ENCODE results near the gene MS4A6A. TPM values are rescaled to one million over a fixed set of nuclear protein-coding genes. Genes with fewer than 3 reads are reported as not detected.
"Not testable (repeated sequence)": the region's sequence is repeated elsewhere in the genome, so short reads cannot be mapped to it uniquely, and the experiment has no call there.

Gene MS4A6A
- polyA plus RNA-seq, 3 donors = 978 to 3,009 (median 2,353) TPM

- Histone ChIP-seq H3K9ac (ENCODE audit: insufficient read depth, low read length, poor library complexity, severe bottlenecking) (no peak overlapping the region), H3K4me3 (replicated peaks in 1 of 3; ENCODE audit: low read depth in 2 of 3, low read length in 3 of 3) (no peak overlapping the region), H3K79me2 (ENCODE audit: insufficient read depth, low read length) (no peaks in the 10 kb centered on the region), H4K20me1 (ENCODE audit: insufficient read depth, low read length) (no peaks in the 10 kb centered on the region), H3K27ac (ENCODE audit: low read depth in 1 of 2, low read length in 2 of 2) (no peak overlapping the region), H3K9me3 (replicated peaks in 1 of 2; ENCODE audit: control insufficient read depth in 1 of 2, insufficient read depth in 1 of 2, low read length in 2 of 2) (no peaks in the 10 kb centered on the region), H3K4me2 (replicated peaks; ENCODE audit: extremely low read depth, low read length, poor library complexity, severe bottlenecking) (no peak overlapping the region), H3K4me1 (ENCODE audit: control insufficient read depth in 1 of 2, insufficient read depth in 2 of 2, low read length in 2 of 2) (peaks cover 10 to 12% of the 10 kb centered on the region in 2 donors), H3K27me3 (ENCODE audit: control insufficient read depth in 2 of 2, insufficient read depth in 2 of 2, low read length in 2 of 2) (no peaks in the 10 kb centered on the region), H2AFZ (ENCODE audit: insufficient read depth, low read depth, low read length, poor library complexity, severe bottlenecking) (no peak overlapping the region), H3K36me3 (replicated peaks in 1 of 2; ENCODE audit: control insufficient read depth in 1 of 2, insufficient read depth in 2 of 2, low read length in 2 of 2) (peaks cover 6 to 46% of the 10 kb centered on the region in 2 donors)
- DNase-seq = no peak
- Mint-ChIP-seq H3K9me3 (peaks cover 0 to 2% (median 0%) of the 10 kb centered on the region in 7 donors), H3K36me3 (peaks cover 34 to 49% of the 10 kb centered on the region in 2 donors), H3K4me3 (no peak overlapping the region), H3K4me1 (peaks cover 12% of the 10 kb centered on the region), H3K27ac (no peak overlapping the region), H3K27me3 (ENCODE audit: low read depth in 3 of 3) (peaks cover 0 to 1% (median 0%) of the 10 kb centered on the region in 3 donors)
- TF ChIP-seq, protein P1, sequence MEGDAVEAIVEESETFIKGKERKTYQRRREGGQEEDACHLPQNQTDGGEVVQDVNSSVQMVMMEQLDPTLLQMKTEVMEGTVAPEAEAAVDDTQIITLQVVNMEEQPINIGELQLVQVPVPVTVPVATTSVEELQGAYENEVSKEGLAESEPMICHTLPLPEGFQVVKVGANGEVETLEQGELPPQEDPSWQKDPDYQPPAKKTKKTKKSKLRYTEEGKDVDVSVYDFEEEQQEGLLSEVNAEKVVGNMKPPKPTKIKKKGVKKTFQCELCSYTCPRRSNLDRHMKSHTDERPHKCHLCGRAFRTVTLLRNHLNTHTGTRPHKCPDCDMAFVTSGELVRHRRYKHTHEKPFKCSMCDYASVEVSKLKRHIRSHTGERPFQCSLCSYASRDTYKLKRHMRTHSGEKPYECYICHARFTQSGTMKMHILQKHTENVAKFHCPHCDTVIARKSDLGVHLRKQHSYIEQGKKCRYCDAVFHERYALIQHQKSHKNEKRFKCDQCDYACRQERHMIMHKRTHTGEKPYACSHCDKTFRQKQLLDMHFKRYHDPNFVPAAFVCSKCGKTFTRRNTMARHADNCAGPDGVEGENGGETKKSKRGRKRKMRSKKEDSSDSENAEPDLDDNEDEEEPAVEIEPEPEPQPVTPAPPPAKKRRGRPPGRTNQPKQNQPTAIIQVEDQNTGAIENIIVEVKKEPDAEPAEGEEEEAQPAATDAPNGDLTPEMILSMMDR (IDR thresholded peaks at IDR 0.05) = no peak
- WGBS (ENCODE audit: insufficient coverage) = 80% methylated on average over 1 of the region's 3 CpGs
- intact Hi-C loops (cut with micrococcal nuclease) = no loop called here
These were observed 24.2 kb downstream of the MS4A6A start for GRCh38 chr11:60158636-60159035.

DNA sequence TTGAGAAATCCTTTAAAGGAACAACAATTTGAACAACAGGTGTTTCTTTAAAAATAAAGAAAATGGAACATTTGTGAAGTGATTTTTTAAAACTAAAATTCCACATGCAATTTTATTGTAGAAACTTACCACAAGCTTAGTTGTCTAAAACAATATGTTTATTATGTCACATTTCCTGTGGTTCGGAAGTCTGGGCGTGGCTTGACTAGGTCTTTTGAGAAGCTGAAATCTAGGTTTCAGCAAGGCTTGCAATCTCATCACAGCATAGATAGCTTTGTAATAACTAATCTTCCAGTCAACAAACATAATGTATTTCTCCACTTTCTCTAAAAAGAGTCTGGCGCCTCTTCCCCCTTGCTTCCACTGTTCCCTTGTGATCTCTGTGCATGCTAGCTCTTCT lies 27.0 kb downstream of the MS4A6A start:
- Histone ChIP-seq H3K79me2 (ENCODE audit: insufficient read depth, low read length) (no peaks in the 10 kb centered on the region), H3K36me3 (replicated peaks in 1 of 2; ENCODE audit: control insufficient read depth in 1 of 2, insufficient read depth in 2 of 2, low read length in 2 of 2) (peaks cover 4 to 32% of the 10 kb centered on the region in 2 donors), H3K4me2 (replicated peaks; ENCODE audit: extremely low read depth, low read length, poor library complexity, severe bottlenecking) (peak overlapping the region; percentile 52), H3K9me3 (replicated peaks in 1 of 2; ENCODE audit: control insufficient read depth in 1 of 2, insufficient read depth in 1 of 2, low read length in 2 of 2) (no peaks in the 10 kb centered on the region), H3K9ac (ENCODE audit: insufficient read depth, low read length, poor library complexity, severe bottlenecking) (no peak overlapping the region), H3K4me3 (replicated peaks in 1 of 3; ENCODE audit: low read depth in 2 of 3, low read length in 3 of 3) (peak overlapping the region in 1 of 3 experiments; percentile 32), H2AFZ (ENCODE audit: insufficient read depth, low read depth, low read length, poor library complexity, severe bottlenecking) (peak overlapping the region; percentile 27), H3K27me3 (ENCODE audit: control insufficient read depth in 2 of 2, insufficient read depth in 2 of 2, low read length in 2 of 2) (no peaks in the 10 kb centered on the region), H4K20me1 (ENCODE audit: insufficient read depth, low read length) (no peaks in the 10 kb centered on the region), H3K27ac (ENCODE audit: low read depth in 1 of 2, low read length in 2 of 2) (peak overlapping the region in 1 of 2 donors; percentile 65), H3K4me1 (ENCODE audit: control insufficient read depth in 1 of 2, insufficient read depth in 2 of 2, low read length in 2 of 2) (peaks cover 10 to 12% of the 10 kb centered on the region in 2 donors)
- WGBS (ENCODE audit: insufficient coverage) = 56% methylated on average over 1 of the region's 3 CpGs
- no peaks in the 10 kb centered on the region for H3K27me3 Mint-ChIP-seq (ENCODE audit: low read depth in 3 of 3)
- TF ChIP-seq, protein P1 (IDR thresholded peaks at IDR 0.05) = no peak
- DNase-seq = peak in 1 of 3 donors; percentile 30
- H3K27ac Mint-ChIP-seq = peak overlapping the region in 5 of 7 donors; percentile 21 to 85 (median 55)
- peaks cover 18% of the 10 kb centered on the region for H3K4me1 Mint-ChIP-seq
- peaks cover 0 to 5% (median 0%) of the 10 kb centered on the region in 7 donors for H3K9me3 Mint-ChIP-seq
- peaks cover 23 to 33% of the 10 kb centered on the region in 2 donors for H3K36me3 Mint-ChIP-seq
- intact Hi-C loops (cut with micrococcal nuclease) = no loop called here
- H3K4me3 Mint-ChIP-seq = peak overlapping the region in 1 of 2 donors; percentile 46

- not testable (repeated sequence) for H3K27me3 Mint-ChIP-seq (ENCODE audit: low read depth in 3 of 3); H3K79me2 ChIP-seq (ENCODE audit: insufficient read depth, low read length)
These were observed 30.2 kb downstream of the MS4A6A start for GRCh38 chr11:60152727-60153126.

More at GRCh38 chr11:60152727-60153126, 30.2 kb downstream of the MS4A6A start:
- H3K9me3 ChIP-seq (replicated peaks in 1 of 2; ENCODE audit: control insufficient read depth in 1 of 2, insufficient read depth in 1 of 2, low read length in 2 of 2); H3K9ac ChIP-seq (ENCODE audit: insufficient read depth, low read length, poor library complexity, severe bottlenecking); H3K4me3 ChIP-seq (replicated peaks in 1 of 3; ENCODE audit: low read depth in 2 of 3, low read length in 3 of 3); H3K36me3 ChIP-seq (replicated peaks in 1 of 2; ENCODE audit: control insufficient read depth in 1 of 2, insufficient read depth in 2 of 2, low read length in 2 of 2); H4K20me1 ChIP-seq (ENCODE audit: insufficient read depth, low read length); H3K4me2 ChIP-seq (replicated peaks; ENCODE audit: extremely low read depth, low read length, poor library complexity, severe bottlenecking); H3K27ac Mint-ChIP-seq; DNase-seq; H2AFZ ChIP-seq (ENCODE audit: insufficient read depth, low read depth, low read length, poor library complexity, severe bottlenecking); H3K27me3 ChIP-seq (ENCODE audit: control insufficient read depth in 2 of 2, insufficient read depth in 2 of 2, low read length in 2 of 2); intact Hi-C loops (cut with micrococcal nuclease); H3K4me3 Mint-ChIP-seq; H3K9me3 Mint-ChIP-seq: not testable (repeated sequence)
- peaks cover 25% of the 10 kb centered on the region for H3K4me1 Mint-ChIP-seq
- Histone ChIP-seq H3K27ac (ENCODE audit: low read depth in 1 of 2, low read length in 2 of 2) (peak overlapping the region in 1 of 2 donors; percentile 21), H3K4me1 (ENCODE audit: control insufficient read depth in 1 of 2, insufficient read depth in 2 of 2, low read length in 2 of 2) (peaks cover 10 to 12% of the 10 kb centered on the region in 2 donors)
- H3K36me3 Mint-ChIP-seq = peaks cover 5 to 11% of the 10 kb centered on the region in 2 donors

Data from CD14-positive monocyte (primary cell).